GM18498 (cell line): ENCODE results near the gene ITM2B.

Experiments used
- ATAC-seq: cut with Tn5 transposase; IDR thresholded peaks from one replicate; pipeline ENCODE4 v1.9.1; 2021; ENCODE audit warnings: mild to moderate bottlenecking, moderate library complexity; ENCODE audit not compliant: unreplicated experiment

Gene ITM2B

DNA sequence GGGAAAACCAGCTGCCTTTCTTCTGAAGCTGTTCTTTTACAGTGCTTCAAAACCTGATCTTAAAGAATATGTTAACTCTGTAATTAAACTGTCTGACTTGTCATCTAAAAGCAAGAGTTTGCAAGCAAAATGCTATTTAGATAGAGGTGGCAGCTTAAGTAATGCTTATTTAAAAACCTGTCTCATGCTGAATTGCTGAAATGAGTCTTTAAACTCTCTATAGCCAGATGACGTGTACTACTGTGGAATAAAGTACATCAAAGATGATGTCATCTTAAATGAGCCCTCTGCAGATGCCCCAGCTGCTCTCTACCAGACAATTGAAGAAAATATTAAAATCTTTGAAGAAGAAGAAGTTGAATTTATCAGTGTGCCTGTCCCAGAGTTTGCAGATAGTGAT, 22.9 kb downstream of the ITM2B start:
- ATAC-seq, result no peak

DNA sequence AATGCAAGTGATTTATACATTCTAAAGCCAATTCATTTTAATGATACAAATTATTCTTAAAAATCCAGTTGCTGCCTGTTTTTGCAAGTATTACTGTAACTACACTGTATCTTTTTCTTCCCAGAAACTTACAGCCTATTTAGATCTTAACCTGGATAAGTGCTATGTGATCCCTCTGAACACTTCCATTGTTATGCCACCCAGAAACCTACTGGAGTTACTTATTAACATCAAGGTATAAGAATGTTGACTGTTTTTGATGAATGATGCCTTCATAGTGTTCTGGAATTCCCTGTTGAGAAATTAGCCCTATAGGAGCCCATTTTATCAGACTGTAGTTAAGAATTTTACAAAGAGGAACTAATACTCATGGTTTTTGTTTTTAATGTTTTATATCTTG, 25.0 kb downstream of the ITM2B start:
- no peak for ATAC-seq

DNA sequence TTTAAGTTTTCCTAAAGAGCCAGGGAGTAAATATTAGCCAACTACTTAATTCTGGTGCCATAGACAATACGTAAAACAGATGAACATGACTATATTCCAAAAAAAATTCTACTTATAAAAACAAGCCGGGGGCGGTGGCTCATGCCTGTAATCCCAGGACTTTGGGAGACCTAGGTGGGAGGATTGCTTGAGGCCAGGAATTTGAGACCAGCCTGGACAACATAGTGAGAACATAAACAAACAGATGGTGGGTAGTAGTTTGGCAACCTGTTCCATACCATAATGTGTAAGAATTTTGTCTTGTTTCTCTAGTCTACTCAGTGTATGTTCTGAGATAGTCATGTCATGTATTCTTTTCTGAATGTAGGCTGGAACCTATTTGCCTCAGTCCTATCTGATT, 25.4 kb downstream of the ITM2B start:
- ATAC-seq, result no peak

- ATAC-seq, result no peak
Measured at GRCh38 chr13:48260970-48261369, 28.0 kb downstream of the ITM2B start.

DNA sequence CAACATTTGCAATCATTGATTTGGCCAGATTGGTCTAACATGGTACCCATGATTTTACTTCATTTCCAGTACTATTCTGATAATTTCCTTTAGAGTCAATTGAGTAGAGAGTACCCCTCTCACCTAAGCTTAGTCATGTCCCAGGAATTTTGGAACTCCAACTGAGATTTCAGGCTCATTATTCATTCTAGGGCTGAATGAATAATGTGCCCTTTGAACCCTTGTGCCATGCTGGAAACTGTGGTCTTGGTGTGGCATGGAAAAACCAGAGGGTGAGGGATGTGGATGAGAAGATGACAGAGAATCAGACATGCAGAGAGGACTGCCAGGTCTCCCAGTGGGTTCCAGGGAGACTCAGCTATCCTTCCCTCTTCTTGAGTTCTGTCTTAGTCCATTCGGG, 30.2 kb downstream of the ITM2B start:
- ATAC-seq, result no peak

GRCh38 chr13:48264058-48264457, 31.1 kb downstream of the ITM2B start:
- ATAC-seq, result no peak

DNA sequence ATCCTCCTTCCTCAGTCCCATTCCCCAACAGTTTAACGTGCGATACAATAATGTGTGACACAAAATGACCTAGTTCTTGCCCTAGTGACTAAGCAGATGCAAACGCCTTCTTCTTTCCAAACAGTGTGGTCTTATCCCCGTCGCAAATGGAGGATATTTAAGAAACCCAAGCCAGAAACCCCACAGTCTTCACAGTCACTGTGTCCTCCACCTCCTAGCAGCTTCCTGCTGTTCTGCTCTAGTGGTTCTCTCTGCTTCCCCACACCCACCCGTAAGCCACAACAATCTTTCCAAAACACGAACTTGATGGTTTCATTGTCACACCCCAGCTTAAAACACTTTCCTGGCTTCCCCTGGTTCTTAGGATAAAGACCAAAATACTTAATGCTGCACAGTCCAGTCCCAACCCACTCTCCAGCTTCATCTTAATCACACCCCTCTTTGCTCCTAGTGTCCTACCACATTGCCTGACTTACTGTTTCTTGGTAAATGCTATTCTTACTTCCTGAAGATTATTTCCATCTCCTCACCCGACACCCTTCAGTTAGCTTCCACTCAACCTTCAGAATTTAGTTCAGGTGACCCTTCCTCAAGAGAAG, 32.3 kb downstream of the ITM2B start:
- ATAC-seq, result peak; percentile 81

DNA sequence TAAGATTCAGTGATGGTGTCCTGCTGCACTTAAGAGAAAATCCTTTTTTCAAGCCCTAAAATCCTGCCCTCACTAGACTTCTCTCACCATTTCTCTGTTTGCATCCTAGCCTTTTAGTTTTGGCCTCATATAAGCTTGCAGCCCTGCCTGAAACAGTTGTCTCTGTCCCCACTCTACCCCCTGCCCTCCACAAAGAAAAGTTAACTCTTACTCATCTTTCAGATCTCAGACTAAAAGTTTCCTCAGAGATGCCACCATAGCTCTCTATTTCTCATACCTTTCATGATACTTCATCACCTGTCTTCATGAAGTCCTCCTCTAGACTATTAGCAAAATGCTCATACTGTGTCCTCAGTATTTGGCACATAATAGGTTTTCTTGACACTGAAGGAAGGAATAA, 33.1 kb downstream of the ITM2B start:
- no peak for ATAC-seq

- ATAC-seq, result no peak
Measured at GRCh38 chr13:48266701-48267639, 34.0 kb downstream of the ITM2B start.

DNA sequence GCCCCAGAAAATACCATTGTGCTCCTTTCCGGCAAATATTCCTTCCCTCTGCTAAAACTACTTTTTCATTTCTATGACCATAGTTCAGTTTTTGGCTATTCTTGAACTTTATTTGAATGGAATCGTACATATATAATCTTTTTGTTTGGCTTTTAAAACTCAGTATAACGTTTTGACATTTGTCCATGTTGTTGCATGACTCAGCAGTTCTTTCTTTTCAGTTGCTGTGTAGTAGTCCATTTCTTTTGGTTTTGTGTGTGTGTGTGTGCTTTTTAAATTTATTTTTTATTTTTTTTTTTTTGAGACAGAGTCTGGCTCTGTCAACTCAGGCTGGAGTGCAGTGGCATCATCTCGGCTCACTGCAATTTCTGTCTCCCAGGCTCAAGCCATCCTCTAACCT, 35.0 kb downstream of the ITM2B start:
- no peak for ATAC-seq

DNA sequence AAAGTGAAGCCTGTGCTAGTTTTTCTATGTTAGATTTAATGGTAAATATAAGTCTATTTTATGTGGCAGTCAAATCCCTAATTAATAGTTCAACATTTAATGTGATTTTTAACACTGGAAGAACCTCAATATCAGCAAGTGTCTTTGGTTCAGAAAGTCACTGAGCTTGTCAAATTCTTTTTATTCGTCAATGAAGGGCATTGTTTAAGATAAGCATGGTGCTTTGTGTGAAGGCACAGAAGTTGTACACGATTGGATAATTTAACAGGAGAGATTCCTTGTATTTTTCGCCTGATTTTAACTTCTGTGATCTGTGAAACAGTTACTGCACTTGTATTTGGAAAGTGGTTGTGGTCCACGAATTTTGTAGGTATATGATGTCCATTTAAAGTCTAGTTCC, 40.3 kb downstream of the ITM2B start:
- ATAC-seq, result no peak

- ATAC-seq, result no peak
Measured at GRCh38 chr13:48275507-48275906, 42.5 kb downstream of the ITM2B start.

DNA sequence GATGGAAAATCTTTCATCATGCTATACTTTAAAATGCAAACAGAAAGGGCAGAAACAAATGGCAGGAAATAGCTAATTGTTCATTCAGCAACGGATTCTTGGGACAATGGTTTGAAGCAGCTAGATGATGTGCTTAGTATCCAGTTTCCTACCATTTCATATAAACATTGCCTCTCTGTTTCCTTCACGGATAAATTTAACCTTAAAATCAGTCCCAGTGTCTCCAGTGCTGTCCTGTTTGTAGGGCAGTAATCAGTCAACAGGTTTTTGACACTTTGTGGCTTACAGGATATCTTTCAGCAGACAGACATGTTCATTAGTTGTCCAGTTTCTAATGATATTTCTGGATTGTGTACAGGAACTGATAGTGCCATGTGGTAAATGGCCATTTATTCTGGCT, 45.8 kb downstream of the ITM2B start:
- ATAC-seq, result no peak

DNA sequence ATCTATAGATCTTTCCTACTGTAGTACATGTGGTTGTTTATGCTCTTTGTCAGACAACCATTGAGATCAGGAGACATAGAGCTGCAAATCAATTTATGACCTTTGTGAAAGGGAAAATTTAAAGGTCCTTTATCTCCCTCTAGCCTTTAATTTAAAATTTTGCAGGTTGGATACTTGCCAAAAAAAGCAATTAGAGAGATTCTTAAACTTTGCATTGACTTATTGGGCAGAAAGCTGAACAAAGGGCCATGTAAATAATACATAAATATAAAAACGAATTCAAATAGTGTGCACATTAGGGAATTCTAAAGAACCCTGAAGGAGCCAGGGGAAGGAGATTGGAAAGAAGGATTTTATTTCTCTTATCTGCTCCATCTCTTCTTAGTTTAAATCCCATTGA, 48.5 kb downstream of the ITM2B start:
- no peak for ATAC-seq

- ATAC-seq, result no peak
Measured at GRCh38 chr13:48291730-48292129, 58.7 kb downstream of the ITM2B start.

- ATAC-seq, result no peak
Measured at GRCh38 chr13:48292650-48293049, 59.6 kb downstream of the ITM2B start.

DNA sequence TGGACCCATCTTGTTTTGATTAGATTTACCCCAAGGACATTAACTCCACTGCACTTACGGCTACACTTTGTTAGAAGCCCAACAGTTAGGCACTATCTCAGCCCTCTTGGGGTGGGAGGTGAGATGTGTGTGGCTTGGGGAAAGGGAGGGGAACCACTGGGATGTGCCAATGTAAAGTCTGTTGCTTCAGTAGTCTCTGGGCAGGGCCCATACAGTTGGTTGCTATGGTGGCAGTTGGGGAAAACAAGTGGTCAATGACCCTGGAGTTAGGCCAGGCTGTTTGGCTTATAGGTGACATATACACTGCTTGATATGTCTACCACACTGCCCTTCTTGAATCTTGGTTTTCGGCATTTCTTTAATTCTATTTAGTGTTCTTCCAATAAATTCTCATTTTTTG, 61.6 kb downstream of the ITM2B start:
- ATAC-seq, result no peak

DNA sequence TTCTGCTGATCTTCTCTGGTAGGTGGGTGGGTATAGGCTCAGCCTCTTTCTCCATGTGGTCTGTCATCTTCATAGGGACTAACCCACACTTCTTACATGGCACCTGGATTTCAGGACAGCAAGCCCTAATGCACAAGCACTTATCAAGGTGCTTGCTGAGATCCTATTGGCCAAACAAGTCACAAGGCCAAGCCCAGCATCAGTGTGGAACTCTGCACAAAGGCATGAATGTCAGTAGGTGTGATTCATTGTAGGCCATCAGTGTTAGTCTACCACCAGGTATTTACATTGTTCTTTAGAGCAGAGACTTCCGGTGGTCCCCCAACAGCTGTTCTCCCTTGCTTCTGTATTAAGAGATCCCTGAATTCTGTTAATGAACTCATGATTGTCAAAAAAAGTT, 62.3 kb downstream of the ITM2B start:
- ATAC-seq, result no peak

- peak; percentile 51 for ATAC-seq
Measured at GRCh38 chr13:48296528-48296927, 63.5 kb downstream of the ITM2B start.

GRCh38 chr13:48297131-48297786, 64.3 kb downstream of the ITM2B start:
- ATAC-seq, result no peak

DNA sequence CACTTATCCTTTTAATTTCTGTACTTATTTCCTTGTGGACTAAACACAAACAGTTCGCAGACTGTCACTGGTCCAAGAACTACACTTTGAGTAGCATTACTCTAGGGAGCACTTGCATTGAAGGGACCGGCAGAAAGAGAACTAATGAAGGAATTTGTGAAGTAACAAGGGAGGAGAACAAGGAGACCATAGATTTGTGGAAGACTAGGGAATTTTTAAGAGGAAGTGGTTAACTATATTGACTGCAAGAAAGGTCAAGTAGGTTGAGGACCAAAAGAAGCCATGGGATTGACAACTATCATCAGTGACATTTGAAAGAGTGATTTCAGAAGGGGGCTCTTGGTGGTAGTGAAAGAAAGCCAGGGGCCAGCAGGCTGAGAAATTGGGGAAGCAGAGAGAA, 66.6 kb downstream of the ITM2B start:
- ATAC-seq, result no peak

DNA sequence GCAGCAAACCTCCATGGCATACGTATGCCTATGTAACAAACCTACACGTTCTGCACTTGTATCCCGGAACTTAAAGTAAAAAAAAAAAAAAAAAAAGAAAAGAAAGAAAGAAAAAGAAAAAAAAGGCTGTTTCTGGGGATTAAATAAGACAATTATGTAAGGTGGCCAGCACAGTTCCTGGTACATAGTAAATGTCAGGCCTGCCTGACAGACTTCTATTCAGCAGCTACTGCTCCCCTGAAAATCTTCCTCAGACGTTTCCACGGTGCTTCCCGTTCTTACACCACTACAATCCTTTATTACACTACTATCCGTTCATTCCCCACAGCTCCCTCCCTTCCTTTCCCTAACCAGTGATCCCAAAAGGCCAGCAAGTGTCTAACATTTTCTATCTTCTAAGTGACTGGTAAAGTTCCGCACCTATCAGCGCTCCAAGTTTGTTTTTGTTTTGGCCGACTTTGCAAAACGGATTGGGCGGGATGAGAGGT, 69.9 kb downstream of the ITM2B start:
- no peak for ATAC-seq
